Measurements from ENCODE around the gene PLEKHO1.

The PLEKHO1 gene

DNA sequence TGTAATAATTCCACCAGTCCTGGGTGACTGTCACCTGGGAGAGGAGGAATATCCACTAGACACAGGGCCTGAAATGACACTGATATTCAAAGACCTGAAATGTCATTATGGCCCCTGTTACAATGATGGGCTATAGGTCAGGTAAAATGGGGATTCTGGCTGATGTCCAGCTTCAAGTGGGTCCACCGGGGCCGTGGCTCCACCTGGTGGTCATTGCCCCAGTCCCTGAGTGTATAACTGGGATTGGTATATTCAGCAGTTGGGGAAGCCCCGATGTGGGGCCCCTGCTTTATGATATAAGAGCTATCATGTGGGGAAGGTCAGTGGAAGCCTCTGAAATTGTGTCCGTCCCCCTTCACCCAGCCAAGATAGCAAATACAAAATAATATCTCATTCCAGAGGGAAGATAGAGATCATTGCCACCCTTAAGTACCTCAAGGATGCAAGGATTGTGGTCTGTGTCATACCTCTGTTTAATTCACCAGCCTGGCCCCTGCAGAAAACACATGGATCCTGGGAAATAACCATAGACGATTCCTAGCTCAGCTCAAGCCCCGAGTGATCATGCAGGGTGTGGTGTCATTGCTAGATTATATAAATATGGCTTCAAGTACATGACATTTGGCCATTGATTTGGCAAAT lies 19.4 kb downstream of the PLEKHO1 start:
- TF ChIP-seq, protein P1, sequence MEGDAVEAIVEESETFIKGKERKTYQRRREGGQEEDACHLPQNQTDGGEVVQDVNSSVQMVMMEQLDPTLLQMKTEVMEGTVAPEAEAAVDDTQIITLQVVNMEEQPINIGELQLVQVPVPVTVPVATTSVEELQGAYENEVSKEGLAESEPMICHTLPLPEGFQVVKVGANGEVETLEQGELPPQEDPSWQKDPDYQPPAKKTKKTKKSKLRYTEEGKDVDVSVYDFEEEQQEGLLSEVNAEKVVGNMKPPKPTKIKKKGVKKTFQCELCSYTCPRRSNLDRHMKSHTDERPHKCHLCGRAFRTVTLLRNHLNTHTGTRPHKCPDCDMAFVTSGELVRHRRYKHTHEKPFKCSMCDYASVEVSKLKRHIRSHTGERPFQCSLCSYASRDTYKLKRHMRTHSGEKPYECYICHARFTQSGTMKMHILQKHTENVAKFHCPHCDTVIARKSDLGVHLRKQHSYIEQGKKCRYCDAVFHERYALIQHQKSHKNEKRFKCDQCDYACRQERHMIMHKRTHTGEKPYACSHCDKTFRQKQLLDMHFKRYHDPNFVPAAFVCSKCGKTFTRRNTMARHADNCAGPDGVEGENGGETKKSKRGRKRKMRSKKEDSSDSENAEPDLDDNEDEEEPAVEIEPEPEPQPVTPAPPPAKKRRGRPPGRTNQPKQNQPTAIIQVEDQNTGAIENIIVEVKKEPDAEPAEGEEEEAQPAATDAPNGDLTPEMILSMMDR (IDR thresholded peaks at IDR 0.05; ENCODE audit: extremely low read depth, insufficient read depth, missing control alignments): peak; percentile 90

DNA sequence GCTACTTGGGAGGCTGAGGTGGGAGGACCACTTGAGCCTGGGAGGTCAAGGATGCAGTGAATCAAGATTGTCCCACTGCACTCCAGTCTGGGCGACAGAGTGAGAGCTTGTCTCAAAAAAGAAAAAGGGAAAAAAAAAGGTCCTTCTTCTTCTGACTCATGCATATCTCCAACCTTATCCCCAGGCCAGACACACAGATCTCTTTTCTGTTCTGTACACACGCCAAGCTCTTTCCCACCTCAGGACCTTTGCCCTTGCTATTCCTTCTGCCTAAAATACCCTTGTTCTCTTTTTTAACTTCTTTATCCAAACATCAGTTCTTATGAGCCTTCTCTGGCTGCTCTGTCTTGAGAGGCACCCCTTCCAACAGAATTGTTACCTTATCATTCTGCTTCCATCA lies 22.1 kb downstream of the PLEKHO1 start:
- in situ Hi-C loops (cut with MboI; ENCODE audit: low pct_unique_long_range_greater_than_20kb, low sequenced_read_pairs, unreplicated experiment): loop anchor here (10.0 kb wide), 1 partner anchor 207 kb away; no protein-coding TSS in a partner anchor
- DNase-seq (ENCODE audit: low spot score): no peak
- TF ChIP-seq, protein P1 (IDR thresholded peaks at IDR 0.05; ENCODE audit: extremely low read depth, insufficient read depth, missing control alignments): no peak

More for the DNA sequence above, 19.4 kb downstream of the PLEKHO1 start:
- DNase-seq (ENCODE audit: low spot score): peak; percentile 74
- in situ Hi-C loops (cut with MboI; ENCODE audit: low pct_unique_long_range_greater_than_20kb, low sequenced_read_pairs, unreplicated experiment): loop anchor here (5.0 kb wide), 1 partner anchor 97 kb away; no protein-coding TSS in a partner anchor

DNA sequence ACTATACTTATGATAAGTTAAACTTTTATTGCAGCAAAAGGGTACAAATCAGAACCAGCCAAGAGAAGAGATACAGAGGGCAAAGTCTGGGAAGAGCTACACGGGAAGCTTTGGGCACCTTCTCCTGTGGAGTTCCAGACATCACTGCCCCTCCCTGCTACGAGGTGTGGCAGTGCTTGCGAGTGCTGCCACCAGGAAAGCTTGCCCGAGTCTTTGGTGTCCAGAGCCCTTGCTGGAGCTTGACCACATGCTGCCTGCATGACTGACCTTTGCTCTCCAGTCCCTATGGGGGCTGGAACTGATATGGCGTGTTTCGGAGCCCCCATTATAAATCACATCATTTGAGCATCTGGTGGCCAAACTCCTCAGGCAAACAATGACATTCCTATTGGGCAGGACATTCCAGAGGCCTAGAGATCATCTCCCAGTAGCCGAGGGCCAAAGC lies 23.4 kb downstream of the PLEKHO1 start:
- TF ChIP-seq, protein P1 (IDR thresholded peaks at IDR 0.05; ENCODE audit: extremely low read depth, insufficient read depth, missing control alignments): no peak
- in situ Hi-C loops (cut with MboI; ENCODE audit: low pct_unique_long_range_greater_than_20kb, low sequenced_read_pairs, unreplicated experiment): loop anchor here (10.0 kb wide), 1 partner anchor 208 kb away; no protein-coding TSS in a partner anchor
- DNase-seq (ENCODE audit: low spot score): no peak

- in situ Hi-C loops (cut with MboI; ENCODE audit: low pct_unique_long_range_greater_than_20kb, low sequenced_read_pairs, unreplicated experiment): loop anchor here (10.0 kb wide), 1 partner anchor 212 kb away; no protein-coding TSS in a partner anchor
- DNase-seq (ENCODE audit: low spot score): no peak
- TF ChIP-seq, protein P1 (IDR thresholded peaks at IDR 0.05; ENCODE audit: extremely low read depth, insufficient read depth, missing control alignments): no peak
These were observed 26.9 kb downstream of the PLEKHO1 start for GRCh38 chr1:150176593-150176992.

GRCh38 chr1:150178548-150178947 lies 28.8 kb downstream of the PLEKHO1 start:
- TF ChIP-seq, protein P1 (IDR thresholded peaks at IDR 0.05; ENCODE audit: extremely low read depth, insufficient read depth, missing control alignments): no peak
- in situ Hi-C loops (cut with MboI; ENCODE audit: low pct_unique_long_range_greater_than_20kb, low sequenced_read_pairs, unreplicated experiment): loop anchor here (10.0 kb wide), 1 partner anchor 214 kb away; no protein-coding TSS in a partner anchor
- no peak for DNase-seq (ENCODE audit: low spot score)

GRCh38 chr1:150179867-150180266 lies 30.2 kb downstream of the PLEKHO1 start:
- no peak for DNase-seq (ENCODE audit: low spot score)
- TF ChIP-seq, protein P1 (IDR thresholded peaks at IDR 0.05; ENCODE audit: extremely low read depth, insufficient read depth, missing control alignments): no peak
- in situ Hi-C loops (cut with MboI; ENCODE audit: low pct_unique_long_range_greater_than_20kb, low sequenced_read_pairs, unreplicated experiment): loop anchor here (10.0 kb wide), 1 partner anchor 215 kb away; no protein-coding TSS in a partner anchor

Measured in GM13977 (cell line).